GM23338 (cell line): Measurements from ENCODE around the gene HS6ST3.

Experiments
- CREB1 ChIP-seq: fragments of 250-450 bp; sonication (Bioruptor Pico); IDR thresholded peaks from 2 replicates; pipeline ENCODE4 v1.5.0; 2020; ENCODE audit warnings: low read depth, mild to moderate bottlenecking, moderate library complexity
- CTCF ChIP-seq, 2 experiments: fragments of 200-600 bp in 1 of 2; sonication (generic) in 1 of 2; conservative IDR thresholded peaks; 2 replicates each; pipeline versions ENCODE4 v1.5.1 to v1.6.1; 2016 to 2017; ENCODE audit warnings: antibody characterized with exemption in 2 of 2, low read depth in 2 of 2, mild to moderate bottlenecking in 2 of 2, moderate library complexity in 1 of 2
- ETS1 ChIP-seq: IDR thresholded peaks from 2 replicates; pipeline ENCODE4 v1.6.1; 2016; ENCODE audit warnings: antibody characterized with exemption
- EZH2 ChIP-seq: fragments of 200-600 bp; sonication (generic); IDR thresholded peaks from one replicate; pipeline ENCODE4 v1.8.0; 2017; ENCODE audit warnings: antibody characterized with exemption, mild to moderate bottlenecking, low read depth; ENCODE audit not compliant: unreplicated experiment
- EZH2phosphoT487 ChIP-seq: fragments of 200-600 bp; sonication (generic); IDR thresholded peaks from one replicate; pipeline ENCODE4 v1.8.1; 2018; ENCODE audit warnings: antibody characterized with exemption; ENCODE audit not compliant: unreplicated experiment
- JUNB ChIP-seq: IDR thresholded peaks from one replicate; pipeline ENCODE4 v1.6.1; 2016; ENCODE audit warnings: antibody characterized with exemption; ENCODE audit not compliant: unreplicated experiment
- NANOG ChIP-seq: IDR thresholded peaks from 2 replicates; pipeline ENCODE4 v1.6.1; 2016; ENCODE audit warnings: antibody characterized with exemption, borderline replicate concordance
- POLR2AphosphoS5 ChIP-seq: IDR thresholded peaks from 2 replicates; pipeline ENCODE4 v1.6.1; 2016; ENCODE audit warnings: antibody characterized with exemption, low read depth
- REST ChIP-seq: IDR thresholded peaks from one replicate; pipeline ENCODE4 v1.6.1; 2018; ENCODE audit warnings: antibody characterized with exemption; ENCODE audit not compliant: unreplicated experiment
- ZNF114 ChIP-seq: fragments of 250-450 bp; sonication (Bioruptor Pico); IDR thresholded peaks from 2 replicates; pipeline ENCODE4 v1.5.0; 2020; ENCODE audit warnings: mild to moderate bottlenecking, moderate library complexity
- ZNF331 ChIP-seq: fragments of 250-450 bp; sonication (Bioruptor Pico); IDR thresholded peaks from 2 replicates; pipeline ENCODE4 v1.5.0; 2020; ENCODE audit warnings: low read depth, mild to moderate bottlenecking, moderate library complexity
- ZNF462 ChIP-seq: fragments of 250-450 bp; sonication (Bioruptor Pico); IDR thresholded peaks from 2 replicates; pipeline ENCODE4 v1.5.0; 2020; ENCODE audit warnings: mild to moderate bottlenecking, moderate library complexity

GRCh38 chr13:96519380-96519779 is 429.5 kb downstream of the HS6ST3 start:
- no peak for TF ChIP-seq EZH2phosphoT487
- no peak for TF ChIP-seq CTCF (conservative IDR thresholded peaks at IDR 0.05; ENCODE audit: low read depth in 2 of 2)
- TF ChIP-seq POLR2AphosphoS5: no peak
- TF ChIP-seq REST: no peak
- no peak for TF ChIP-seq ZNF331 (CRISPR knock-in tag)
- TF ChIP-seq CREB1 (CRISPR knock-in tag): no peak
- no peak for TF ChIP-seq EZH2
- no peak for TF ChIP-seq ZNF462
- TF ChIP-seq ETS1: no peak
- TF ChIP-seq JUNB: no peak
- TF ChIP-seq ZNF114 (CRISPR knock-in tag): no peak
- no peak for TF ChIP-seq NANOG
